Type B pancreatic cell (in vitro differentiated cells): ENCODE results near the gene PABPN1L. TPM values are rescaled to one million over a fixed set of nuclear protein-coding genes. Genes with fewer than 3 reads are reported as not detected.

Source experiments
- DNase-seq: peaks from one replicate; pipeline ENCODE4 v3.0.0; 2021; ENCODE audit warnings: mixed read lengths; ENCODE audit not compliant: unreplicated experiment; ENCODE audit errors: extremely low spot score
- H3K27ac Mint-ChIP-seq: 2 replicates; pipeline ENCODE4 v1.8.0; 2021; ENCODE audit warnings: mild to moderate bottlenecking, mixed read lengths
- H3K27me3 Mint-ChIP-seq: 2 replicates; pipeline ENCODE4 v1.8.0; 2021; ENCODE audit warnings: mixed read lengths
- H3K36me3 Mint-ChIP-seq: 2 replicates; pipeline ENCODE4 v1.8.0; 2021; ENCODE audit warnings: mixed read lengths
- H3K4me1 Mint-ChIP-seq: one replicate; pipeline ENCODE4 v1.8.0; 2021; ENCODE audit warnings: mixed read lengths; ENCODE audit not compliant: unreplicated experiment
- H3K4me3 Mint-ChIP-seq: 2 replicates; pipeline ENCODE4 v1.8.0; 2021; ENCODE audit warnings: mild to moderate bottlenecking, mixed read lengths
- H3K9me3 Mint-ChIP-seq: 2 replicates; pipeline ENCODE4 v1.8.0; 2021; ENCODE audit warnings: mixed read lengths
- total RNA-seq: library from RNA; stranded (reverse); gene quantifications from 2 replicates; pipeline ENCODE4 v1.2.1, GENCODE V29; 2021; ENCODE audit warnings: low replicate concordance
- TF ChIP-seq, protein P1 (sequence below): fragments of 200-600 bp; sonication (generic); conservative IDR thresholded peaks from 2 replicates; pipeline ENCODE4 v1.5.0; 2021; ENCODE audit warnings: antibody characterized with exemption, mild to moderate bottlenecking

PABPN1L gene
- total RNA-seq, 1 donor from 2014 or later: not detected

DNA sequence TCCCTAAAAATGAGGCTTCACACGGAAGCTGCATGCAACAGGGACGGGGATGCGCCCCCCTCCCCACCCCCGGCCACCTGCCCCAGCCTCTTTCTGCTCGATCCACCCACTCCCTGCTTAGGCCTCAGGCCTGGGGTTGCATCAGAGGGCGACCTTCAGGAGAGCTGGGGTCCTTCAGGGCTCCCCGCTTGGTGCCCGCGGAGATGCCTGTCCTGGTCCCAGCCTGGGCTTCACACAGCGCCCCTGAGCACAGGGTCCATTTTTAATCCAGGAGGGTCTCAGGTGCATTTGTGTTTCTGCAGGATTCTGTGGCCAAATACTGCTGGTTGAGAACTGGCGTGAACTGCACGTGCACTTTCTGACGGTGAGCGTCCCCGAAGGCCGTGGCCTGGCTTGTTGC lies 47.3 kb downstream of the PABPN1L start:
- no peaks in the 10 kb centered on the region for H3K4me1 Mint-ChIP-seq
- H3K27ac Mint-ChIP-seq: no peak overlapping the region
- no peaks in the 10 kb centered on the region for H3K27me3 Mint-ChIP-seq
- no peak overlapping the region for H3K4me3 Mint-ChIP-seq
- TF ChIP-seq, protein P1, sequence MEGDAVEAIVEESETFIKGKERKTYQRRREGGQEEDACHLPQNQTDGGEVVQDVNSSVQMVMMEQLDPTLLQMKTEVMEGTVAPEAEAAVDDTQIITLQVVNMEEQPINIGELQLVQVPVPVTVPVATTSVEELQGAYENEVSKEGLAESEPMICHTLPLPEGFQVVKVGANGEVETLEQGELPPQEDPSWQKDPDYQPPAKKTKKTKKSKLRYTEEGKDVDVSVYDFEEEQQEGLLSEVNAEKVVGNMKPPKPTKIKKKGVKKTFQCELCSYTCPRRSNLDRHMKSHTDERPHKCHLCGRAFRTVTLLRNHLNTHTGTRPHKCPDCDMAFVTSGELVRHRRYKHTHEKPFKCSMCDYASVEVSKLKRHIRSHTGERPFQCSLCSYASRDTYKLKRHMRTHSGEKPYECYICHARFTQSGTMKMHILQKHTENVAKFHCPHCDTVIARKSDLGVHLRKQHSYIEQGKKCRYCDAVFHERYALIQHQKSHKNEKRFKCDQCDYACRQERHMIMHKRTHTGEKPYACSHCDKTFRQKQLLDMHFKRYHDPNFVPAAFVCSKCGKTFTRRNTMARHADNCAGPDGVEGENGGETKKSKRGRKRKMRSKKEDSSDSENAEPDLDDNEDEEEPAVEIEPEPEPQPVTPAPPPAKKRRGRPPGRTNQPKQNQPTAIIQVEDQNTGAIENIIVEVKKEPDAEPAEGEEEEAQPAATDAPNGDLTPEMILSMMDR: no peak
- no peaks in the 10 kb centered on the region for H3K36me3 Mint-ChIP-seq
- DNase-seq: no peak
- no peaks in the 10 kb centered on the region for H3K9me3 Mint-ChIP-seq

DNA sequence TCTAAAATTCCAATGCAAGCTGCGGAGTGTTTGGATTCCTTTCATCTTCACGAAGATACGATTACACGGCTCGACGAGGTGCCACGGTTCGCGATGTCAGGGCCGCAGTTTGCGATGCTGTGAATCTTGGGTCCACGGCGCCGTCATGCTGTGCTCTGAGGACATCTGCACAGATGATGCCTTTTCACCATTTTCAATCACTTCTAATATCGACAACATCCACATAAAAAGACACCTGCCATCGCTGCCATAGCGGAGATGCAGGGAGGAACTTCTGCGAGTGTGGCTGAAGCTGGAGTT lies 47.9 kb downstream of the PABPN1L start:
- H3K4me3 Mint-ChIP-seq: no peak overlapping the region
- H3K27ac Mint-ChIP-seq: no peak overlapping the region
- H3K27me3 Mint-ChIP-seq: no peaks in the 10 kb centered on the region
- no peak for DNase-seq
- H3K4me1 Mint-ChIP-seq: peaks cover 3% of the 10 kb centered on the region
- H3K9me3 Mint-ChIP-seq: no peaks in the 10 kb centered on the region
- TF ChIP-seq, protein P1: no peak
- no peaks in the 10 kb centered on the region for H3K36me3 Mint-ChIP-seq

DNA sequence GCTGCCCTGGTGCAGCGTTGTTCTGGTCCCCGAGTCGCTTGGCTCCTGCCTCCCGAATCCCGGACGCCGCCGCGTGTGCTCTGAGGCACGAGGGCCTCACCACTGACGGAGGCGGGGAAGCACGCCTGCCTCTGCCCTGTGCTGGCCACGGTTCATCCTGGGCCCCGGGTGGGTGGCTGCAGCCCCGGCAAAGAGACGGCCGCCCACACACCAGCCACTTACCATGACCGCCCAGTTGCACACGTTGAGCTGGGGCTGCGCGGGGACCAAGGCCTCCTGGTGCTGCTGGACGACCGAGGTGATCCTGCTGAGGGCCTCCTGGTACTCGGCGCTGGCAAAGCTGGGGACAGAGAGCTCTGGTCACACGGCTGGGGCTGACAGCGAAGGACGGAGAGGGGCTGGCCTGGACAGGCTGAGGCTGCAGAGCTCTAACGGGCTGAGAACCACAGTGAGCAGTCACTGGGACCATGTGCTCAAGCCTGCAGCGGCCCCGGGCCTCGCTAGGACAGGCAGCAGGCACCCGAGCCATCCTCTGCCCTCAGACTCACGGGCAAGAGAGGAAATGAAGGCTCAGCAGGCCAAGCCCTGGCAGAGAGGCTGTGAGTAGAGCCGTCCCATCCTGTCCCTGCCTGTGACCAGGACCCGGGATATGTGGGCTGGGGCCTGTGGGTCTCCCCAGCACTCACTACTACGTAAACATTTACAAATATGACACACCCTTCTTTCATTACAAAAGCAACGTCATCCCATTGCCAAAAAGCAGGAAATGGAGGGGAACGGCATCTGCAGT lies 48.5 kb downstream of the PABPN1L start:
- H3K36me3 Mint-ChIP-seq: no peaks in the 10 kb centered on the region
- no peak overlapping the region for H3K4me3 Mint-ChIP-seq
- DNase-seq: no peak
- no peaks in the 10 kb centered on the region for H3K9me3 Mint-ChIP-seq
- peaks cover 3% of the 10 kb centered on the region for H3K4me1 Mint-ChIP-seq
- TF ChIP-seq, protein P1: no peak
- H3K27ac Mint-ChIP-seq: no peak overlapping the region
- no peaks in the 10 kb centered on the region for H3K27me3 Mint-ChIP-seq

DNA sequence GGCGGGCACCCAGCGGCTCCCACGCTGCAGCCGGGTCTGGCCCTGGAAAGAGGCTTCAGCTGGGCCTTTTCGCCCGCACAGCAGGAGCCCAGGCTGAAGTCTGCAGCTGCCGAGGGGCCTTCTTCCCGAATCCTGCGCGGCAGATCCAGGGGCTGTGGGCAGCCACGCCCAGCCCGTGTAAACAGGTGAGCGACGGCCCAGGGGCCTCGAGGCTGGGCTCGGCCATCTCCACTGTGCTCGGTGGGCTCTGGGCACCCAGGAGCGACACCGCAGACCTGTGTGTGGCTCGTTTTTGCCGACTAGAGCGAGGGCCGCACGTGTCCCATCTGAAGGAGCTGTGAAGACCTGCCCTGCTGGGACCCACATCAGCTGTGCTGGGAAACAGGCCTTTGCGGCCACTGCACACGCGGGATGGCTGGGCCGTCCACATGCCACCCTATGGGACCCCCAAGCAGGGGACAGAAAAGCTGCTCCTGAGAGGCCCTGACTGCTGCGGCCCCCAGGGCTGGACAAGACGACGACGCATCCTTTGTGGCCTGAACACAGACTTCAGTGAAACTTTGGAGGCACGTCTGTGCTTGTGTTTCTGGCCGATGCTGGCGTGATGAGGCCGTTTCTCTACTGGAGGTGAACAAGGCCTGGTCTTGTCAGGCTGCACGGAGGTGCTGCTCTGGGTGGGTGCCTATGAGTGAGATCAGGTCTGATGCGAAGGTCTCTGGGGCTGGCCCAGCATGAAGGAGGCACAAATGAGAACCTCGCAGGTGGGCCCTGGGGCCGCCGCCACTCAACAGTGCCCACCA lies 49.5 kb downstream of the PABPN1L start:
- Mint-ChIP-seq H3K4me3 (no peak overlapping the region), H3K4me1 (peaks cover 3% of the 10 kb centered on the region), H3K36me3 (no peaks in the 10 kb centered on the region), H3K27ac (no peak overlapping the region), H3K9me3 (no peaks in the 10 kb centered on the region), H3K27me3 (no peaks in the 10 kb centered on the region)
- DNase-seq: no peak
- TF ChIP-seq, protein P1: no peak

DNA sequence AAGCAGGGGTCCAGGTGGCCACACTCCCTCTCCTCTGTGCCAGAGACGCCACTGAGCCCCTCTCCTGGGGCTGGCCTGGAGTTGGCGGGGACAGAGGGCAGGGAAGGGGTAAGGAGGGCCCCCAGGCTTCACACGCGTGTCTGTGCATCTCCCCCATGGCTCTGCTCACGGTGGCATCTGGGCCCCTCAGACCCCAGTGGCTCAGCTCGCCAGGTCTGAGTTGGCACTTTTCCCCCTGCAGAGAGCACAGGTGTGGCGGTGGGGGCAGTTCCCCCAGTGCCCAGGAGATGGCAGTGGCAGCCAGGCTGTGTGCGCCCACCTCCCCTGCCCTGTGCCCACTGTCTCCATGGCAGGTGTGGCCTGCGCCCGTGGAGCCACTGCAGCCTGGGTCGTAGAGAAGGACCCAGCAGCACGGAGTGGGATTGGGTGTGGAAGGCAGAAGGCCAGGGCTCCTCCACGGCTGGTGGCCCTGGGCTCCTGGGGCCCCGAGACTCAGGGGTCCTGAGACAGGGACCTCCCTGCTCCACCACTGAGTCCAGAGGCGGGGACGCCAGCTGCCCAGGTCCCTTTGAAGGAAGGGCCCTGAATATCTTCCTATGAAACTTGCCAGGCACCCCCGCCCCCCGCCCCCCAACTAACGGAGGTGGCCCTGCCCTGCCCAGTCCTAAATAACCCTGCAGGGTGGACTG lies 50.4 kb downstream of the PABPN1L start:
- no peaks in the 10 kb centered on the region for H3K27me3 Mint-ChIP-seq
- TF ChIP-seq, protein P1: peak; percentile 79
- H3K4me1 Mint-ChIP-seq: peaks cover 3% of the 10 kb centered on the region
- H3K36me3 Mint-ChIP-seq: no peaks in the 10 kb centered on the region
- DNase-seq: no peak
- H3K9me3 Mint-ChIP-seq: no peaks in the 10 kb centered on the region
- H3K4me3 Mint-ChIP-seq: no peak overlapping the region
- no peak overlapping the region for H3K27ac Mint-ChIP-seq
